Ascending aorta (tissue), 2 donors: Measurements from ENCODE around the gene ZNF174. TPM values are rescaled to one million over a fixed set of nuclear protein-coding genes. Genes with fewer than 3 reads are reported as not detected.

Source experiments
- DNase-seq, 2 donors: peaks; one replicate each; pipeline ENCODE4 v3.0.0-alpha.2; 2019; ENCODE audit warnings: low spot score in 2 of 2
- H3K27ac ChIP-seq, 2 donors: fragments of 200-600 bp; sonication (generic); one replicate each; pipeline ENCODE4 v1.5.1; 2016 to 2017; ENCODE audit warnings: mild to moderate bottlenecking in 1 of 2
- H3K27me3 ChIP-seq: fragments of 200-600 bp; sonication (generic); one replicate; pipeline ENCODE4 v1.5.1; 2017
- H3K36me3 ChIP-seq, 2 donors: fragments of 200-600 bp; sonication (generic); one replicate each; pipeline ENCODE4 v1.5.1; 2016
- H3K4me1 ChIP-seq, 2 donors: fragments of 200-600 bp; sonication (generic); one replicate each; pipeline ENCODE4 v1.5.1; 2016 to 2017; ENCODE audit warnings: mild to moderate bottlenecking in 1 of 2
- H3K4me3 ChIP-seq, 2 donors: fragments of 200-600 bp; sonication (generic); one replicate each; pipeline ENCODE4 v1.5.1; 2016 to 2017; ENCODE audit warnings: mild to moderate bottlenecking in 1 of 2
- H3K9me3 ChIP-seq, 2 donors: fragments of 200-600 bp; sonication (generic); one replicate each; pipeline ENCODE4 v1.5.1; 2016
- intact Hi-C: fragments of 100-400 bp; cut with DNase I; formaldehyde crosslinking; loops from one replicate; pipeline ENCODE4 v1.15.1; 2023
- total RNA-seq: library from RNA; depleted of rRNA; stranded (reverse); fragments of >200 nt; gene quantifications from one replicate; pipeline ENCODE4 v1.1.0, GENCODE V29; 2016
- TF ChIP-seq, protein P1 (sequence below), 3 experiments: fragments of 200-600 bp in 2 of 3; fragments of 450-650 bp in 1 of 3; sonication (generic) in 2 of 3; IDR thresholded peaks; one replicate each; pipeline ENCODE4 v1.5.1; 2016 to 2019; ENCODE audit warnings: antibody characterized with exemption in 3 of 3, mild to moderate bottlenecking in 1 of 3, moderate library complexity in 1 of 3

ZNF174 gene
- total RNA-seq, 1 donor from 2014 or later, result 16.0 TPM

DNA sequence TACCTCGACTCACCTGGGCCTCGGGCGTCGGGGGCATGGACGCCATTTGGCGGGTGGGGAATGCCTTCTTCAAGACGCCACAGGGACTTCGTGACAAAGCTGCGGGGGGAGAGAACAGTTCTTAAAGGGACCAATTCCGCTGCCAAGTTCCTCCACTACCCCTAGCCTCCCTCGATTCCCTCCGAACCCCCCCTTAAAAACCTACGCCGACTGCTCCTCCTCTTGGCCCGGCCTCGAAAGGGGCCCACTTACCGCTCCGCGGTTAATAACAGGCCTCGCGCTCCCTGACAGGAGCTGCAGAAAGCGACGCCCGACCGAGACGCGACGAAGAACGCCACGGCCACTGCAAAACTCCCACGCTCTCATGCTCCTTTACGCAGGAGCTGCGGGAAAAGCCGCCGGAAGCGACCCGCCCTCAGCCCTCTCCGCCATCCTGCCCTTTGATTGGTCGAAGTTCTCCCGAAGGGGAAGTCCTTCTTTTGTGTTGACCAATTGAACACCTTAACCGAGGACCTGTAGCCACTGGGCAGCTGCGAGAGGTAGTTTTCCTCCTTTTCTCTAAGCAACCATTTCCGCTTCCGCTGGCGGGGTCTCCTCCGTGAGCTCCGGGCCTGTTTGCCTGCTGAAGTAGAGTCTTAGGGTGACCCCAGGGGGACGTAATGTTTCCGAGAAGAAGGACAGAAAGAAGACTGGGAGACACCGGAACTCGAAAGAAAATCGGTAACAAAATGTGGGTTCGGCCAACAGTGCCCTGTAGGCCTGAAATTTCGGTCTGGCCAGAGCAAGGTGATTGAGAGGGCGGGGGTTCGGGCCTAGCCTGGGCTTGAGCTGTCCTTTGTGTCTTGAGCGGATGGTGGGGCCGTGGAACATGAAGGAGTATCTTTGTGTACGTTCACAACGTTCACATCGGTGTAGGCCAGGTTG, 42.4 kb downstream of the ZNF174 start, which contains the start of the genes NAA60 and ZNF597:
Gene NAA60, plus strand, starts transcription at position 573 of the 924 bp plus-strand sequence. CDS start 32,548 bp downstream, outside the sequence.
Gene ZNF597, minus strand, starts transcription at position 397 of the 924 bp plus-strand sequence. Its CDS starts 351 bp downstream, at position 46.
- TF ChIP-seq, protein P1, sequence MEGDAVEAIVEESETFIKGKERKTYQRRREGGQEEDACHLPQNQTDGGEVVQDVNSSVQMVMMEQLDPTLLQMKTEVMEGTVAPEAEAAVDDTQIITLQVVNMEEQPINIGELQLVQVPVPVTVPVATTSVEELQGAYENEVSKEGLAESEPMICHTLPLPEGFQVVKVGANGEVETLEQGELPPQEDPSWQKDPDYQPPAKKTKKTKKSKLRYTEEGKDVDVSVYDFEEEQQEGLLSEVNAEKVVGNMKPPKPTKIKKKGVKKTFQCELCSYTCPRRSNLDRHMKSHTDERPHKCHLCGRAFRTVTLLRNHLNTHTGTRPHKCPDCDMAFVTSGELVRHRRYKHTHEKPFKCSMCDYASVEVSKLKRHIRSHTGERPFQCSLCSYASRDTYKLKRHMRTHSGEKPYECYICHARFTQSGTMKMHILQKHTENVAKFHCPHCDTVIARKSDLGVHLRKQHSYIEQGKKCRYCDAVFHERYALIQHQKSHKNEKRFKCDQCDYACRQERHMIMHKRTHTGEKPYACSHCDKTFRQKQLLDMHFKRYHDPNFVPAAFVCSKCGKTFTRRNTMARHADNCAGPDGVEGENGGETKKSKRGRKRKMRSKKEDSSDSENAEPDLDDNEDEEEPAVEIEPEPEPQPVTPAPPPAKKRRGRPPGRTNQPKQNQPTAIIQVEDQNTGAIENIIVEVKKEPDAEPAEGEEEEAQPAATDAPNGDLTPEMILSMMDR (IDR thresholded peaks at IDR 0.05), result no peak
- DNase-seq, result peak; percentile 38 to 90
- peak within 1 kb of the TSS; percentile 53 to 83 for H3K4me3 ChIP-seq
- peaks cover 5 to 18% of the 10 kb centered on the region in 2 donors for H3K36me3 ChIP-seq
- peaks cover 0 to 6% of the 10 kb centered on the region in 2 donors for H3K9me3 ChIP-seq
- no peaks in the 10 kb centered on the region for H3K4me1 ChIP-seq
- H3K27me3 ChIP-seq, result no peaks in the 10 kb centered on the region
- H3K27ac ChIP-seq, result peak within 1 kb of the TSS; percentile 75 to 79
- intact Hi-C loops, result loop anchor here (1.0 to 5.0 kb wide), 3 partner anchors 15 to 161 kb away; partner anchors contain the start of genes ZNF174, ZNF263 and ZSCAN32

DNA sequence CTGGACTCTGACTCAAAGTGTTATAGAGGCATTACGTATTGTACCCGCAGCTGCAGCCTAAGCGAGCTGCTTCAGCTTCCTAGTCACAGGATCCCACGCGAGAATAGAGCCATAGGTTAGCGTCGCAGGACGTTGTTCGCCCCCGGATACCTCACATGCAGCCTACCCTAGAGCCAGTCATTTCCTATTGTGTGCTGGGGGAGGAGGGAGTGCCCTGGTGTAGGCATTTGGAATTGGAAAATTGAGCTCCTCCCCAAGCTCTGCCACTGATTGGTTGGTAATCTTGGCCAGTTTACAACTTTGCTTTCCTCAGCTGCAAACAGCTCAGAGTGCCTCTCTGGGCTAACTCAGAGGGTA, 43.0 kb downstream of the ZNF174 start:
- H3K9me3 ChIP-seq, result peaks cover 0 to 5% of the 10 kb centered on the region in 2 donors
- H3K27me3 ChIP-seq, result no peaks in the 10 kb centered on the region
- DNase-seq, result no peak
- intact Hi-C loops, result loop anchor here (5.0 kb wide), 1 partner anchor 162 kb away; the partner anchor contains the start of gene ZNF263
- TF ChIP-seq, protein P1 (IDR thresholded peaks at IDR 0.05), result no peak
- H3K4me3 ChIP-seq, result peak overlapping the region; percentile 53 to 83
- peak overlapping the region; percentile 73 to 79 for H3K27ac ChIP-seq
- H3K4me1 ChIP-seq, result no peaks in the 10 kb centered on the region
- H3K36me3 ChIP-seq, result peaks cover 5 to 14% of the 10 kb centered on the region in 2 donors

DNA sequence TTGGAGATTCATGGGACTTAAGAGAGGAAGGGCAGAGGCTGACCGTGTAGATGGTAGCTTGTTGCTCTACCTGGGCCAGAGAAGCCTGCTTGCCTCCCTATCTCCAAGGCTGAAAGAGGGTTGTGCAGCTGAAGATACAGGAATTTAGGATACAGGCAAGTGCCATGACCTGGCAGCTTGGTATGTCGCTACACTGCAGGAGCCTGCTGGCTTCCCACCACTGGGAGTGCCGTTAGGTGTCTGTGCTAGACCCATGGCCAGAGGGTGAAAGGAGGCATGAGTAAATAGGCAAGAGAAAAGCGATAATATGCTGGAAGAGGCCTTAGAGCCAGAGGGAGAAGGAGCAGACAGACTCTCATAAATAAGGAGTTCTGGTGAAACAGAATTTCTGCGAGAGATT, 53.1 kb downstream of the ZNF174 start:
- Histone ChIP-seq H3K9me3 (no peaks in the 10 kb centered on the region), H3K36me3 (no peaks in the 10 kb centered on the region), H3K4me1 (peaks cover 3 to 4% of the 10 kb centered on the region in 2 donors), H3K27ac (no peak overlapping the region), H3K4me3 (no peak overlapping the region), H3K27me3 (no peaks in the 10 kb centered on the region)
- intact Hi-C loops, result no loop called here
- no peak for DNase-seq
- TF ChIP-seq, protein P1 (IDR thresholded peaks at IDR 0.05), result no peak

DNA sequence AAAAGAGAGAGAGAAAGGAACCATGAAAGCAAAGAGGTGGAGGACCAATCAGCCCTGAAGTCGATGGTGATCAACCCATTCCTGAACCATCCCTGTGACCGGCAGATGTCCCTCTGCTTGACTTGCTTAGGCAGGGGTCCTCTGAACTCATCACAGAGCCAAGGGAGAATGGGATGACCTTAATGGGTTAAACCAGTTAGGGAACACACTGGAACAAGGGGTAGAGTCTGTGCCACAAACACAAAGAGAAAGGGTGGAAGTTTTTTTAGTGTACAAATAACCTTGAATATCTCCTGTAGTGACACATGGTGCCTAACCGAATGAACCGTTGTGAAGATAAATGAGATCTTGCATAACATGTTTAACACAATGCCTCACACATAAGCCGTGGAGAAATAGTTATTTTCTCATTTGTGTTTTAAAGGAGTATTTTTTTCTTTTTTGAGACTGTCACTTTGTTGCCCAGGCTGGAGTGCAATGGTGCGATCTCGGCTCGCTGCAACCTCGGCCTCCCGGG, 53.7 kb downstream of the ZNF174 start:
- Histone ChIP-seq H3K27ac (no peak overlapping the region), H3K36me3 (no peaks in the 10 kb centered on the region), H3K9me3 (no peaks in the 10 kb centered on the region), H3K4me3 (no peak overlapping the region), H3K4me1 (peaks cover 8% of the 10 kb centered on the region in 2 donors), H3K27me3 (no peaks in the 10 kb centered on the region)
- TF ChIP-seq, protein P1 (IDR thresholded peaks at IDR 0.05), result no peak
- intact Hi-C loops, result loop anchor here (5.0 kb wide), 2 partner anchors 147 to 302 kb away; partner anchors contain the start of genes TIGD7 and ZNF75A
- no peak for DNase-seq

DNA sequence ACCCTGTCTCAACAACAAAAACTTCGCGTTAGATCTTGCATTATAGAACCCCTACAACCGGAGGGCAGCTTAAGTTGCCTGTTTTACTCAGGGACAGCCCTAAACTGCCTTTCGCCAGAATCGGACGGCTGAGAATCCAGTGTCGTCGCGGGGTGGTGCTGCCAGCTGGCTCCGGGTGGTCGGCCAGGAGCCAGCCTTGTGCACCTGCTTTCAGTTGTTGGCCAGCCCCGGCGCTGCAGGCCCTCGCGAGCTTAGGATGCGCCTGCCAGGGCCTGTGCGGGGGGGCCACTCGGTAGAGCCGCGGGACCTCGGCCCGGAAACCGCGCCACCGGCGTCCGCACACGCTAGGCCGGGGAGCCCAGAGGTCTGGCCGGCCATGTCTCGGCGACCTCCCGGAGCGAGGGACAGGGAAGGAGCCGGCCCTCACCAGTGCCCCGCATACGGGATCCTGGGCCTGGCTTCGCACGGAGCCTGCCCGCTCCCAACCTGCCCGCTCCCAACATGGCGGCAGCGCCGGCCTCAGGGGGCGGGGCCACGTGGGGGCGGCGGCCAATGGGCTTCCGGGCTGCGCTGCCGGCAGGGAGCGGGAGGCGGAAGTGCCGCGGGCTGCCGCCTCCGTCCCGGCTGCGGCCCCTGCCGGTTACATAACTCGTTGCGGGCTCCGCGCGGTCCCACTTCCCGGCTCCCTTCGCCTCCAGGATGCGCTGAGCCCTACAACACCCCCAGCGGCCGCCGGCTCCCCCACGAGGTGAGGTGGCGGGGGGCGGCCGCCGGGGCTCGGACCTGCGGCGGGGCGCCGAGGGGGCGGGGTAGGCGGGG, 56.6 kb downstream of the ZNF174 start:
- H3K4me1 ChIP-seq, result peaks cover 8 to 17% of the 10 kb centered on the region in 2 donors
- no peaks in the 10 kb centered on the region for H3K27me3 ChIP-seq
- intact Hi-C loops, result loop anchor here (1.0 to 5.0 kb wide), 7 partner anchors 14 to 305 kb away; partner anchors contain the start of genes CLUAP1, NAA60, TIGD7 and ZNF174
- TF ChIP-seq, protein P1 (IDR thresholded peaks at IDR 0.05), result peak; percentile 38 to 48 (median 44)
- no peaks in the 10 kb centered on the region for H3K9me3 ChIP-seq
- peak overlapping the region; percentile 92 for H3K27ac ChIP-seq
- peak; percentile 33 to 90 for DNase-seq
- H3K36me3 ChIP-seq, result no peaks in the 10 kb centered on the region
- peak overlapping the region; percentile 72 to 73 for H3K4me3 ChIP-seq
